ENCODE data around the gene ESPN.

Gene ESPN

DNA sequence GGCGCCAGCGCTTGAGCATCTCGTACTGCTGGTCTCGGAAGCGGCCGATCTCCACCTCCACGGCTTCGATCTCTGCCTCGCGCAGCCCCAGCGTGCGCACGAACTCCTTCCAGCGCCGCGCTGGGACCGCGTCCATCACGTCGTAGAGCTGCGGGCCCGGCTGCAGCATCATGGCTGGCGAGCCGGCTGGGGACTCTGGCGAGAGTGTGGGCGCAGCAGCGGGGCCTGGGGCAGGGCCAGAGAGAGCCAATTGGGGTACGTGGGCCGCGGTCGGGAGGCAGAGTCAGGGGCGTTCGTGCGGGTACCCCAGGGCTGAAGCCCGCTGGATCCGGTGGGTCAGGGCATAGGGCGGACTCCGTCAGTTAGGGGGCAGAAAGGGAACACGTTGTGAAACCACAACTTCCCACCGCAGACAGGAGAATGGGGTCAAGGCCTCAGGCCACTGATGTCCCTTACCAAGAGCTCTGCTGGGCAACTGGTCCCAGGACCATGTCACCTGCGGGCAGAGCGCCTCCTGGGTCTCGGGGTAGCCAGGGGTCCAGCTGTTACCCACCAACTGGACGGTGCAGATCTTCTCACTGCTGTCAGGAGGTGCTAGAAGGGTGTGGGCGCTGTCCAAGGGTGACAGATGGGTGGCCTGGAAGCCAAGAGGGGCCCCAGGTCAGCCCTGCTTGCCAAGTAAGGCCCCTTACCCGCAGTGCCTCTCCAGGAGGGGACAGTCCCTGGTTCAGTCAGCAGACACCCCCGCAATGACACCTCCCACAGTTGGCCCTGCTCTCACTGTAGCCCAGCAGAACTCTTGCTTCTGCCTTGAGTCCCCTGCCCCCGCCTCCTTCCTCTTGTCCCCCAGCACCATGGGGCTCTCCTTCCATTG, 37.2 kb downstream of the ESPN start:
- Histone ChIP-seq H3K4me1 (ENCODE audit: insufficient read depth, low read length, poor library complexity, severe bottlenecking) (peaks cover 6% of the 10 kb centered on the region), H3K4me3 (ENCODE audit: low read length, poor library complexity, severe bottlenecking) (no peak overlapping the region), H3K27me3 (ENCODE audit: insufficient read depth, low read length, poor library complexity, severe bottlenecking) (no peaks in the 10 kb centered on the region), H4K20me1 (ENCODE audit: insufficient read depth, low read length, poor library complexity, severe bottlenecking) (no peaks in the 10 kb centered on the region), H3F3A (ENCODE audit: low read depth) (no peaks in the 10 kb centered on the region), H3K9me3 (ENCODE audit: insufficient read depth, low read depth, low read length) (no peaks in the 10 kb centered on the region), H3K36me3 (ENCODE audit: insufficient read depth, low read length) (no peaks in the 10 kb centered on the region), H3K4me2 (ENCODE audit: low read depth, low read length, poor library complexity, severe bottlenecking) (no peak overlapping the region), H3K9ac (ENCODE audit: low read depth, low read length, poor library complexity, severe bottlenecking) (no peak overlapping the region), H2AFZ (ENCODE audit: low read length) (no peak overlapping the region), H3K79me2 (ENCODE audit: insufficient read depth, low read length) (no peaks in the 10 kb centered on the region), H3K9me2 (replicated peaks; ENCODE audit: low read depth, low read length) (no peaks in the 10 kb centered on the region)
- TF ChIP-seq, protein P1, sequence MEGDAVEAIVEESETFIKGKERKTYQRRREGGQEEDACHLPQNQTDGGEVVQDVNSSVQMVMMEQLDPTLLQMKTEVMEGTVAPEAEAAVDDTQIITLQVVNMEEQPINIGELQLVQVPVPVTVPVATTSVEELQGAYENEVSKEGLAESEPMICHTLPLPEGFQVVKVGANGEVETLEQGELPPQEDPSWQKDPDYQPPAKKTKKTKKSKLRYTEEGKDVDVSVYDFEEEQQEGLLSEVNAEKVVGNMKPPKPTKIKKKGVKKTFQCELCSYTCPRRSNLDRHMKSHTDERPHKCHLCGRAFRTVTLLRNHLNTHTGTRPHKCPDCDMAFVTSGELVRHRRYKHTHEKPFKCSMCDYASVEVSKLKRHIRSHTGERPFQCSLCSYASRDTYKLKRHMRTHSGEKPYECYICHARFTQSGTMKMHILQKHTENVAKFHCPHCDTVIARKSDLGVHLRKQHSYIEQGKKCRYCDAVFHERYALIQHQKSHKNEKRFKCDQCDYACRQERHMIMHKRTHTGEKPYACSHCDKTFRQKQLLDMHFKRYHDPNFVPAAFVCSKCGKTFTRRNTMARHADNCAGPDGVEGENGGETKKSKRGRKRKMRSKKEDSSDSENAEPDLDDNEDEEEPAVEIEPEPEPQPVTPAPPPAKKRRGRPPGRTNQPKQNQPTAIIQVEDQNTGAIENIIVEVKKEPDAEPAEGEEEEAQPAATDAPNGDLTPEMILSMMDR (conservative IDR thresholded peaks at IDR 0.05; ENCODE audit: low read length) = no peak
- TF ChIP-seq EZH2phosphoT487 (IDR thresholded peaks at IDR 0.05; ENCODE audit: borderline replicate concordance) = no peak

DNA sequence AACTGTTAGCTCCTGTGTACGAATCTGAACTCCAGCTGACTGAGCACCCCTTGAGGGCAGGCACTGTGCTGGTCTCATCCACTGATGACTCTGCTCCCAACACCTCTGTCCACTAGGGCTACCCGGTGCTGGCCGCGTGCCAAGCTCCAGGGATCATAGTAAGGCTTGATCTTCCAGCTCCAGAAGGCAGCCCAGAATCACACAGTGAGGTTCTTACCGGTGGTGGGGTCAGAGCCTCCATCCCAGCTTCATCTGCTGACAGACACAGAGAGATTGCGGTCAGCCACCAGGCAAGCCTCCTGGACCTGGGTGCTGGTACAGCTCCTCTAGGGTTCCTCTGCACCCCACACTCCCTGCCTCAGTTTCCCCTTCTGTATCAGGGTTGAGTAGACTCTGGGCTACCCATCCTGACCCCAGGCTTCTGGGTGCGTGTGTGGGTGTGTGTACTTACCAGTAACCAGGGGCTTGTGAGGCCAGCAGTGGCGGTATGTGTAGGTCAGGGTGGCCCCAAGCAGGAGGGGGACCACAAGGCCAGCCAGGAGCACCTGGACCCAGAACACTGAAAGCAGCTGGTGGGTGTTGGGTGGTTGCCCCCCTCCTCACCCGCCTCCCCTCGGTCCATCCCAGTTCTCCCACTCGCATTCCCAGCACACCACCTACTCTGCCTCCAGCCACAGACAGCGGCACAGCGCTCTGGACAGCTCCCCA, 38.0 kb downstream of the ESPN start:
- H3K4me1 ChIP-seq (ENCODE audit: insufficient read depth, low read length, poor library complexity, severe bottlenecking) = peaks cover 6% of the 10 kb centered on the region
- no peaks in the 10 kb centered on the region for H3K9me2 ChIP-seq (replicated peaks; ENCODE audit: low read depth, low read length)
- H3K4me3 ChIP-seq (ENCODE audit: low read length, poor library complexity, severe bottlenecking) = no peak overlapping the region
- no peaks in the 10 kb centered on the region for H3F3A ChIP-seq (ENCODE audit: low read depth)
- TF ChIP-seq EZH2phosphoT487 (IDR thresholded peaks at IDR 0.05; ENCODE audit: borderline replicate concordance) = no peak
- TF ChIP-seq, protein P1 (conservative IDR thresholded peaks at IDR 0.05; ENCODE audit: low read length) = no peak
- H4K20me1 ChIP-seq (ENCODE audit: insufficient read depth, low read length, poor library complexity, severe bottlenecking) = no peaks in the 10 kb centered on the region
- H2AFZ ChIP-seq (ENCODE audit: low read length) = no peak overlapping the region
- no peak overlapping the region for H3K9ac ChIP-seq (ENCODE audit: low read depth, low read length, poor library complexity, severe bottlenecking)
- no peaks in the 10 kb centered on the region for H3K79me2 ChIP-seq (ENCODE audit: insufficient read depth, low read length)
- no peaks in the 10 kb centered on the region for H3K27me3 ChIP-seq (ENCODE audit: insufficient read depth, low read length, poor library complexity, severe bottlenecking)
- H3K9me3 ChIP-seq (ENCODE audit: insufficient read depth, low read depth, low read length) = no peaks in the 10 kb centered on the region
- H3K4me2 ChIP-seq (ENCODE audit: low read depth, low read length, poor library complexity, severe bottlenecking) = no peak overlapping the region
- no peaks in the 10 kb centered on the region for H3K36me3 ChIP-seq (ENCODE audit: insufficient read depth, low read length)

DNA sequence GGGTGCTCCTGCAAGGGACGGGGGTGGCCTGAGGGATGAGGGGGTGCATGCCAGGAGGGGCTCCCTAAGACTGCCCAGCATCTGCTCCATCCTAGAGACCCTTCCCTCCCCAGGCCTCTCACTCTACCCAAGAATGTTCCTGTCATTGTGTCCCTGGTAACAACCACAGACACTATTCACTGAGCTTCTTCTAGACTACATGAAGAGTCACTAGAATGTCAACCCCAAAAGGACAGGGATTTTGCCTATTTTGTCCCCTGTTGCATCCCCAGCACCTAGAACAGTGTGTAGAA, 38.5 kb downstream of the ESPN start:
- H3F3A ChIP-seq (ENCODE audit: low read depth) = no peaks in the 10 kb centered on the region

More for the DNA sequence above, 38.5 kb downstream of the ESPN start:
- no peaks in the 10 kb centered on the region for H3K9me2 ChIP-seq (replicated peaks; ENCODE audit: low read depth, low read length)
- H3K4me3 ChIP-seq (ENCODE audit: low read length, poor library complexity, severe bottlenecking) = no peak overlapping the region
- H2AFZ ChIP-seq (ENCODE audit: low read length) = no peak overlapping the region
- no peaks in the 10 kb centered on the region for H3K79me2 ChIP-seq (ENCODE audit: insufficient read depth, low read length)
- no peaks in the 10 kb centered on the region for H3K9me3 ChIP-seq (ENCODE audit: insufficient read depth, low read depth, low read length)
- H4K20me1 ChIP-seq (ENCODE audit: insufficient read depth, low read length, poor library complexity, severe bottlenecking) = no peaks in the 10 kb centered on the region
- H3K4me1 ChIP-seq (ENCODE audit: insufficient read depth, low read length, poor library complexity, severe bottlenecking) = peaks cover 6% of the 10 kb centered on the region
- H3K9ac ChIP-seq (ENCODE audit: low read depth, low read length, poor library complexity, severe bottlenecking) = no peak overlapping the region
- no peaks in the 10 kb centered on the region for H3K27me3 ChIP-seq (ENCODE audit: insufficient read depth, low read length, poor library complexity, severe bottlenecking)
- no peak for TF ChIP-seq EZH2phosphoT487 (IDR thresholded peaks at IDR 0.05; ENCODE audit: borderline replicate concordance)
- TF ChIP-seq, protein P1 (conservative IDR thresholded peaks at IDR 0.05; ENCODE audit: low read length) = no peak
- H3K36me3 ChIP-seq (ENCODE audit: insufficient read depth, low read length) = no peaks in the 10 kb centered on the region
- H3K4me2 ChIP-seq (ENCODE audit: low read depth, low read length, poor library complexity, severe bottlenecking) = no peak overlapping the region

Measured in Loucy (cell line).